Islet of Langerhans (tissue), 1 donor: ENCODE measurements around the gene SLC38A2.

Experiments
- FAIRE-seq: peaks from one replicate; lab custom pipeline; 2011; peaks lifted over from hg19 to GRCh38; lab: Jason Lieb, UNC

SLC38A2 gene

GRCh38 chr12:46374310-46374709 is 1.7 kb upstream of the SLC38A2 start:
- no peak for FAIRE-seq

GRCh38 chr12:46373301-46374296 is 1.0 kb upstream of the SLC38A2 start:
- FAIRE-seq = no peak

GRCh38 chr12:46371718-46372543 is 642 bp downstream of the SLC38A2 start:
- no peak for FAIRE-seq

GRCh38 chr12:46370792-46371717 is 1.5 kb downstream of the SLC38A2 start:
- no peak for FAIRE-seq

GRCh38 chr12:46370380-46370734 is 2.2 kb downstream of the SLC38A2 start:
- no peak for FAIRE-seq

- FAIRE-seq = no peak
Observed at GRCh38 chr12:46369474-46370379, 2.8 kb downstream of the SLC38A2 start.

- FAIRE-seq = no peak
Observed at GRCh38 chr12:46369095-46369473, 3.5 kb downstream of the SLC38A2 start.

- no peak for FAIRE-seq
Observed at GRCh38 chr12:46368684-46369083, 3.9 kb downstream of the SLC38A2 start.

GRCh38 chr12:46368138-46368537 is 4.4 kb downstream of the SLC38A2 start:
- FAIRE-seq = no peak

- FAIRE-seq = no peak
Observed at GRCh38 chr12:46367351-46368029, 5.1 kb downstream of the SLC38A2 start.

- no peak for FAIRE-seq
Observed at GRCh38 chr12:46366771-46367170, 5.8 kb downstream of the SLC38A2 start.

- no peak for FAIRE-seq
Observed at GRCh38 chr12:46365951-46366379, 6.6 kb downstream of the SLC38A2 start.

GRCh38 chr12:46364777-46365580 is 7.6 kb downstream of the SLC38A2 start:
- FAIRE-seq = no peak

- no peak for FAIRE-seq
Observed at GRCh38 chr12:46364300-46364696, 8.3 kb downstream of the SLC38A2 start.

- no peak for FAIRE-seq
Observed at GRCh38 chr12:46363582-46364299, 8.8 kb downstream of the SLC38A2 start.

GRCh38 chr12:46362895-46363581 is 9.5 kb downstream of the SLC38A2 start:
- no peak for FAIRE-seq

GRCh38 chr12:46361667-46362034 is 10.9 kb downstream of the SLC38A2 start:
- no peak for FAIRE-seq
